ENCODE measurements around the gene TNS3.
"Not testable (repeated sequence)": the region's sequence is repeated elsewhere in the genome, so short reads cannot be mapped to it uniquely, and the experiment has no call there.

The TNS3 gene

DNA sequence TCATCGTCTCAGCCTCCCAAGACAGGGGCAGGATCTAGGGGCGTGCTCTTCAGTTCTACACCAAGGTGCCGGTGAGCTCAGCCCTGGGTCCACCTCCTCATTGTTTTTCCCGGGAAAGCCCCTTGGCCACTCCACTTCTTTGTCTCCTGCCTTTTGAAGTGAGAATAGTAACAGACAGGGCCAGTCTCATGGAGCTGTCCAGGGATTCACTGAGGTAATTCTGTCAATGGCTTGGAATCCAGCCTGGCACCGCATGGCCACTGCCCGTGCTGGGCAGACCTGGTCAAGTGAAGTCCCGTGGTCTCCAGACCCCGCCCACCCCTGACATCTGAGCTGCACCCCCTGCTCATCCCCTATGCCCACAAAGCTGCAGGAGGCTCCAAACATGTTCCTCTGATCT is 138.9 kb downstream of the TNS3 start:
- DNase-seq, result no peak

DNA sequence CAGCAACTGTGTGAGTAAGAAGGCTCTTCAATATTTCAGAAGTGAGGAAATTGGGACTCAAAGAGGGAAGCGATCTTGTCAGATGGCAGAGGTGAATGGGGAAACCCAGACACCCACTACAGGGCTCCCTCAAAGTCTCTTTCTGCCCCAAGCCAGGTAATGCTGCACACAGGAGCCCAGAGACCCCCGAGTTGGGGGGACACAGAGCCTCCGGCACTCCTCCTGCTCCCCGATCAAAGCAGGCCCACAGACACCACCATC is 139.4 kb downstream of the TNS3 start:
- DNase-seq, result no peak

DNA sequence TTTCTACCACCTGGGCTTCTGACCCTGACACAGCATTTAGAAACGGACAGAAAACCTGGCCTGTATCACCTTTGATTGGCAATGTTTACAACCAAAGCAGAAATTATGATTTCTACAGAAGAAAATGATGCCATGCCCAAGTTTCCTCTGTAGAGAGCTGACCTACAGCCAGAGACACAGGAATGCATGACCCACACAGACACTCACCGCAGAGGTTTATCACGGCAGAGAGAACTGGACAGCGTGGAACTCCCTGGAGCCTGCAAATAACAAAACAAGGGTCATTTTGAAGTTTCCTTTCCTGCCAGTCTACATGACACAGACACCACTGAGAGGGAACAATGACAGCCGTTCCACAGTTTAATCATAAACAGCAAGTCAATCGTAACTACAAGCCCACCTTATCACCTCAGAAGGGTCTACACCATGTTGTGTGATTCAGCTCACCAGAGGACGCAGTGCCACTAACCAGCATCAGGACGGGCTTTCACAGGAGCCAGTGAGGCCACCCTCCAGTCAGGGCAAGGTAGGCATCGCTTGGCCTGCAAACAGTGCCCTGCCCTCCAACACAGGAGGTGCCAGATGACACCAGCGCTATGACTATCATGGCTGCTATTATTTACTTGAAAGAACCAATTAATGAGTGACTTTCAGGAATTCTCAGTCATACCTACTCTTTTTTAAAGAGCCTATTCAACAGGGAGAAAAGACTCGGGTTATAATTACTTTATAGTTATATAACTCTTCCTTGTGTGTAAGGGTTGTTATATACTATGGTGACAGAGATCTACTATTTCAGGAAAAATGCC is 139.9 kb downstream of the TNS3 start:
- no peak for DNase-seq

DNA sequence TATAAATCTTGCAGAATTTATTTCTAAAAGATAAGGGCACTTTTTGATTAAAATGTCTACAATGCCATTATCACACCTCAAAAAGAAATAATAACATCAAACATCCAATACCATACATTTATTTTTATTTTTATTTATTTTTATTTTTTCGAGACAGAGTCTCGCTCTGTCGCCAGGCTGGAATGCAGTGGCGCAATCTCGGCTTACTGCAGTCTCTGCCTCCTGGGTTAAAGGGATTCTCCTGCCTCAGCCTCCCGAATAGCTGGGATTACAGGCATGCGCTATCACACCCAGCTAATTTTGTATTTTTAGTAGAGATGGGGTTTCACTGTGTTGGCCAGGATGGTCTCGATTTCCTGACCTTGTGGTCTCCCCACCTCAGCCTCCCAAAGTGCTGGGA is 140.9 kb downstream of the TNS3 start:
- not testable (repeated sequence) for DNase-seq

DNA sequence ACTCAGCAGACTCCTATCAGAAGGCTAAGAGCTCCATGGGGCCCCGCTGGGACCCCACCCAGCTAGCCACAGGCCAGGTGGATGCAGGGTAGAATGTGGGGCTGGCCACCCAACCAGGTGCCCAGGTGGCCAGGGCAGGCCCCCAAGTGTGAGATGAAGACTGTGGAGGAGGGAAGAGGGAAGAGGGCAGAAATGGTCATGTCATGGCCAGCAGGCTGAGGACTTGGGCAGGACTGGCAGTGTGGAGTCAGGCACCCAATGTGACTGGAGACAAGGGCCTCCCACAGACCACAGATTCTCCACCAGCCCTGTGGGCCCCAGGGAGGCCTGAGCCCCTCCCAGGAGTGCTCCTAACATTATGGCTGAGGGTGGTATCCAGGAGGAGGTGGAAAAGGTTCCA is 141.6 kb downstream of the TNS3 start:
- DNase-seq, result no peak

DNA sequence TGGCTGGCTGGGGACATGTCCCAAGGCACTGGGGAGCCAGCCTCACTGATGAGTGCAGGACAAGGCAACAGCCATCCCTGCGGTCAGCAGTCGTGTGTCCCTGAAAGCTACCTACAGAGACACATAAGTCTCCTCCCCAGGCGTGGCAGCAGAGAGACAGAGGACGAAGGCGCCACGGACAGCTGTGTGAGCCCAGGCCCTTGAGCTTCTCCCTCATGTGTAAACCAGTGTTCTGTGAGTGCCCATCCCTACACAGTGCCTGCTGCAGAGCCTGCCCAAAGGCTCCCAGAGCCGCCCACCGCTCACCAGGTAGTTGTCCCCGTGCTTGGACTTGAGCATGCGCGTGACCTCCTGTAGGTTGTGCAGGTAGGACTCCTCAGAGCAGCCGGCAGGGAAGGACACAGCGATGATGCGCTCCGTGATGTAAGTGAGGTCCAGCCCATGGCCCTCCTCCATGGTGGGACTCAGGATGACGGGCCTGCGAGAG is 142.7 kb downstream of the TNS3 start:
- DNase-seq, result no peak

DNA sequence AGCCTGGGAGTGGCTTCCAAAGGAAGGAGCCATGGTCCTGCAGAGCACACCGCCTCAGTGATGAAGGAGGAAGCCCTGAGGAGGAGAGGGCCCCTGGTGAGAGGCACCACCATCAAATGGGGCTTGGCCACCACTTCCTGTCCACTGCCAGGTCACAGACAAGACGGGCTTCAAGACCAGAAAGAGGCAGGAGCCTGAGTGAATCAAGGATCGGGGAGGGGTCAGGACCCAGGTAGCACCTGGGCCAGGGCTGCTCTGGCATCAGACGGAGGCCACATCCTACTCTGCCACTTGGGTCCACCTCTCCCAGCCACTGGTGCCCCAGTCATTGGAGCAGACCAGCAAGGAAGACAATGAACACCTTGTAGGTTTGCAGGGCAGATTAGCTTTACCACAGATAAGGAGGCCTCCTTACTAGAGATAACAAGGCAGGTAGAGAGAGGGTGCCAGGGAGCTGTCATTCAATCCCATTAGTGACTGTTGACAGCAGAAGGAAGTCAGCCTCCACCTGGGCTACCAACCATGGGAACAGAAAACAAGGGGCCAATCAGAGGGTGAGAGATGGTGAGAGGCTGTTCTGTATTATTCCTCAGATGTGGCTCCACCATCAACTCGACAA is 143.4 kb downstream of the TNS3 start:
- DNase-seq, result no peak

DNA sequence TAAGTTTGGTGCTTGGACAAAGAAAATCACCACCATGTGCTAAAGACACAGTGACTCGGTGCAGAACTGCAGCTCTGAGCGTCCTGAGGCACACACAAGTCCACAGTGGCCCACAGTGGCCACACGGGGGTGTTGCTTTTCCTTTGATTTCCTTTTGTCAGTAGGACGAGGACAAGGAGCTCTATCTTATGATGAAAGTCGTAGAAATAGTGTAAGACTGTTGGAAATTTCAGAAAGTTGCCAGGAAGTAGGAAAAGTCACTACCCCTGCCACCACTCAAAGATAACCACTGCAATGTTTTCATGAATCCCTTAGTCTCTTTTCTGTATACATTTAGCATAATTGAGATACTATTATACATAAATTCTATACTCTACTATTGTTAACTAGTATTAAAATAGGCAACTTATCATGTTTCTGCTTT is 146.0 kb downstream of the TNS3 start:
- DNase-seq, result no peak

DNA sequence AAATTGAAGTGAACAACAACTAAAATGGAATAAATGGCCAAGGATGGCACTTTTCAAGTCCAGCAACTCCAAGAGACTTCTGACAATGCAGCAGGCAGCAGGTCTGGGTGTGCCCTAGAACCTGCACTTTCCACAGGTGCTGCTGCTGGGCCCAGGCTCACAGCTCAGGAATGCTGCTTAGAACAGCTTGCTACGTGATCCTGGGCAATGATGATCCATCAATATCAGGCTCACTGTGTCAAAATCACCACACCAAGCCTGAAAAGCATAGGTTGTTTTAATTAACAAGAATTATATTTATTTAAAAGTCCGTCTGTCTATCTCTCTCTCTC is 148.4 kb downstream of the TNS3 start:
- no peak for DNase-seq

DNA sequence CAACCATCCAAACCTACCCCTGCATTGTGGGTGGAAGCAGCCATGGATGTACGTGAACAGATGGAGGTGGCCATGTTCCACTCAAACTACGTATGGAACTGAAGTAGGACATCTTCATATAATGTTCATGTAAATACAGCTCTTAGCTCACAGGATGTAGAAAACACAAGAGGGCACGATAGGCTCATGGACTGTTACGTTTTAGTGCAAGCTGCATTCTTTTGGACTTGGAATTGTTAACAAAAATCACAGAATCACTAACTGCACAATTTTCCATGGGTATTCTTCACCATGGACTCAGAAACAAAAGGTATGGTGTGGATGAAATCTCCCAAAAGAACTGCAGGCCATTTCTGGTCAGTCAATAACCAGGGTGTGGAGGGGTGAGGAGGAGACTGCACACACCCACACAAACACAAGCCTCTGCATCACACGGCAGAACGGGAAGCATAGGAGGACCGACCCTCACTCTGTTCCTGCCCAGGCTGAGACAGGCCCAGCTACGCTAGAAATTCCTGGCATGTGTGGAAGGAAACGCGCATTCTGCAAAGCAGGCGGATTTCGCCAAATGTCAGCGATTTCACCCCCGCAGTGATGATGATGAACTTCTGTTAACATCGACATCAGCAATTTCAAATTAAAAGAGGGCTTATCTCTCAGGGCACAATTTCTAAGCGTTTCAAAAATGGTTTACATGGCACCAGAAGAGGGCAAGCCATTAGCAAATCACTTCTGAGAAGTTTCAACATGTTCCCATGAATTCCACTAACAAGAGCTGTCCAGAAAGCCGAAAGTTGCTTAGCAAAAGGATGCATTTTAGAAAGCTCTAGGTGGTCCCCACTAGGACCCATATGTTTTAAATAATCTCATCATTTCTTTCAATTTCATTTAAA is 149.0 kb downstream of the TNS3 start:
- DNase-seq, result no peak

DNA sequence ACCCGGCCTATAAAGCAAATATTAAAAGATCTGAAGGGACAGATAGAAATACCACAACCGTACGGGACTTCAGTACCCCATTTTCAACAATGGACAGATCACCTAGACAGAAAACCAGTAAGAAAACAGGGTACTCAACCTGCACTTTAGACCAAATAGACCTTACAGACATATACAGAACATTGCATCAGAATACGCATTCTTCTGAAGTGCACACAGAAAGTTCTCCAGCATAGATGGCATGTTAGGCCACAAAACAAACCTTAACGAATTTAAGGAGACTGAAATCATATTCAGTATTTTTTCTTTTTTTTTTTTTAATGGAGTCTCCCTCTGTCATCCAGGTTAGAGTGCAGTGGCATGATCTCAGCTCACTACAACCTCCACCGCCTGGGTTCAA is 151.5 kb downstream of the TNS3 start:
- no peak for DNase-seq

DNA sequence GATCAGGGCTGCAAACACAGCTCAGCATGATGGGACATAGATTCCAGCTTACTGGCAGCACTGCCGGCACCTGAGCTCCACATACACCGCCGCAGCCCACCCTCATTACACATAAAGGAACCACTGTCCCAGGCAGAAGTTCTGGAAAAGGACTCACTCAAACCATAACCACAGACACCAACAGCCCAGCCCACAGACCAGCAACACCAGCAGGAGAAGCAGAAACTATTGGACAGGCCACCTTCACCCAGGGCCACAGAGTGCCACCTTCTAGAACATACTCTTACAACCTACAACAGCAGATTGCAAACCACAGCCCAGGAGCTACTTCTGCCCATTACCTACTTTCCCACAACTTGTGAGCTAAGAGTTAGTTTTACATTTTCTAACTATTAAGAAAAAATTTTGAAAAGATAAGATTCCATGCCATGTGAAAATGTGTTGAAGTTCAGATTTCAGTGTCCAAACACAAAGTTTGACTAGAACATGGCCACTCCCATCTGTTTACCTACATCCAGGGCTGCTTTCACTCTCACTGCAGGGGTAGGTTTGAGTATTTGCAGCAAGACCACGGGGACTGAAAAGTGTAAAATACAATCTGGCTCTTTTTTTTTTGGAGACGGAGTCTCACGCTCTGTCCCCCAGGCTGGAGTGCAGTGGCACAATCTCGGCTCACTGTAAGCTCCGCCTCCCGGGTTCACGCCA is 153.0 kb downstream of the TNS3 start:
- no peak for DNase-seq

DNA sequence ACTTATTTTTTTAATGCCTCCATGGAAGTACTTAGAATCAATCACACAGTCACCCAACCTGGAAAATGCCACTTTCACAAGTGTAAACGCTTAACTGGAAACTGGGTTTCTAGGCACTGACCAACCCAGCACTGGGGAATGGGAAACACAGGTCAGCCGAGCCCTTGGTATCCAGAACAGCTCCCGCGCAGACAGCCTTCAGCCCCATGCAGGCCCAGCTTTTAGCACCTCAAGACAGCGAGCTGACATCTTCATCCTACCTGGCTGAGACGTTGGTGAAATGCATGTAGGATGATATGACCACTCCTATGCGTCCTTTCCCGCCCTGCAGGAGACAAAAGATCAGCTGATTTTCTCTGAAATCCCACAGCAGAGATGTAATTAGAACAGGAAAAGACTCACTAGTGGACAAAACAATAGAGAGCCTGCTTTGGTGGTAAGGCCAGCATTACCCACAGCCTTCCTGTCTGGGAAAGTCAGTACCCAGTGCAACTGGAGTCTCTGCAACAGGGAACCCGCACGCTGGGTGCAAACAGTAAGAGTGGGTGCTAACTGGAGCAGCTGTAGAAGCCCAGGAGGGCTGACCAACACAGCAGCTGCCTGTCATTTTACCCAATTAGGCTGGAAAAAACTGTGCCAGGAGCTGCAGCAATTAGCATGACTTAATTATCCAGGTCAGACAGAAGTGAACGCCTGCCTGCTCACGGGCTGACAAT is 153.7 kb downstream of the TNS3 start:
- no peak for DNase-seq

DNA sequence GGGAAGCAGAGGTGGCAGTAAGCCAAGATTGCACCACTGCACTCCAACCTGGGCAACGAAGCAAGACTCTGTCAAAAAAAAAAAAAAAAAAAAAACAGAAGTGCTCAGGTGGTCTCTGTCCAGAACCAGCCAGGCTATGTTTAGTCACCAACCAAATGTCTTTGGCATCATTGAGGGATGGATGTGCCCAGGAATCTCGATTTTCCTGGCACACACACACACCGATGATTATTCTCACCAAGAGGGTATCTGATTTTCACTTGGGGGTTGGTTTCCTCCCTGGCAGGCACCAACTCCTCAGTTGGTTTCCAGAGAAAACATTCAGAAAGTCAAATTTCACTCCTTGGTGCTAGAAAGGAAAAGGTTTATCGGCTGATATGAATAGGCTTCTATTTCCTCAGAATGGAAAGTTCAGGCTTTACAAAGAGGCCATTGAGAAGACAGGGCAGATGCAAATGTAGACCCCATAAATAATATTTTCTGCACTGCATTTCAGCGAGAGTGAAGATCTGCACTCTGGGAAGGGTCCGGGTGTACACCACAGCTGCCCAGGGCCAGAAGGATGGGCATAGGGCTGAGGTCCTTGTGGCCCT is 154.8 kb downstream of the TNS3 start:
- DNase-seq, result no peak

DNA sequence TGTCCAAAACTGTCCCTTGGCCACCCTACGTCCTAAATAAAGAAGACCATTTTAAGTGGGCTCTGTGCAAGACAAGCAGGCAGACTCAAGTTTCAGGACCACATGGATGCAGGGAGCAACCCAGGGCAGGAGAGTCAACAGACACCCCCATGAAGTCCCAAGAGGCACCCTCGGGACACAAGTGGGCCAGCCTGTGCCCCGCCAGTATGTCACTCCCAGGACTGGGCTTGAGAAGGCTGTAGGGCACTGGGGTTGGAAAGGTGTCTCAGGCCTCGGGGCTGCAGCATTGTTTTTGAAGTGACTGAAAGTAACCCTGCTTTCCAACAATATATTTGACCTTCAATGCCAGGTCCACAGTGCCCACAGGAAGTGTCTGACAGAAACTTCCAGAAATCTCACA is 157.4 kb downstream of the TNS3 start:
- DNase-seq, result no peak

DNA sequence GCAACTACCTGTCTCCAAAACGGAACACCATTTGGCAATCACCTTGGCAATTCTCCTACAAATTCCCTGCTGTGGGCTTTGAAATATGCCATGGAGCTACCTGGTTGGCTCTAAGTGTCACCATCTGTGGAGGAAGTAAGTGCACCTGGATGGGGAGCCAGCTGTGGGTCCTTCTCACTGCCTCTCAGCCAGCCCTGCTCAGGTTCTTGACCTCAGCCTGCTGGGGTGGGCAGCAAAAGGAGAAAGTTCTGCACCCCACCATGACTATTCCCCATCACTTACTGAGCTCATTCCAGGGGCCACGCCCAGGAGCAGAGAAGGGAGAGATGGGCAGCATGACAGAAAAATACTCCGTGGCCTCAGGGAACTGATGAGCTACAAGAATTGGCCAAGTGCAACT is 158.7 kb downstream of the TNS3 start:
- DNase-seq, result no peak

DNA sequence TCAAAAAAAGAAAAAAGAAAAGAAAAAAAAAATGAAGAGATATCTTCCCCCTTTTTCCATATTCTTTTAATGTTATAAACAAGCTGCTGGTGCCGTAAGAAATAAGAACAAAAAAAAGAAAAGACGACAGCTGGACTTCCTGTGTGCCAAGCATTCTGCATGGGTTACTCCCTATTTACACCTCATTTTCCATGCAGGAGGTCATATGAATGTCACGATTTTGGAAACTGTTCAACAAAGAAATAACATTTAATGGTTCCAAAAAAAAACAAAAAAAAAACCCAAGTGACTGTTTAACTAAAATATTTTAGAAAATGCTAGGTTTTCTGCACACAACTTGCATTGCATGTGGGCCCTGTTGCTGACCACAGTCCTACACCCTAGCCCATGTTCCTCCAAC is 159.3 kb downstream of the TNS3 start:
- no peak for DNase-seq

DNA sequence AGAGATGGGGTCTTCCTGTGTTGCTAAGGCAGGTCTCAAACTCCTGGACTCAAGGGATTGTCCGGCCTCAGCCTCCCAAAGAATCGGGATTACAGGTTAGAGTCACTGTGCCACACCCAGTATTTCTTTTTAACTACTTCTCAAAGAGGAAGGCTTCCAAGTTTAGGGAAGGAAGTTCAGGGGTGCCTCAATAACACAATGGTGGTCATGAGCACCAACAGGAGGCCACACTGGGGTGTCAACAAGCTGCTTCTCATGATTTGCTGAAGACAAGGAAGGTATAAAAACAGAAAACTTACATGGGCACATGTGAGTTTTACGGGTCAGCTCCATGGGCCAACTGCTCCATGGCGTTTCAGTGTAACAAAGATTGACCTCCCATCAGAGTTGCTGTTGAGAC is 160.5 kb downstream of the TNS3 start:
- DNase-seq, result no peak

DNA sequence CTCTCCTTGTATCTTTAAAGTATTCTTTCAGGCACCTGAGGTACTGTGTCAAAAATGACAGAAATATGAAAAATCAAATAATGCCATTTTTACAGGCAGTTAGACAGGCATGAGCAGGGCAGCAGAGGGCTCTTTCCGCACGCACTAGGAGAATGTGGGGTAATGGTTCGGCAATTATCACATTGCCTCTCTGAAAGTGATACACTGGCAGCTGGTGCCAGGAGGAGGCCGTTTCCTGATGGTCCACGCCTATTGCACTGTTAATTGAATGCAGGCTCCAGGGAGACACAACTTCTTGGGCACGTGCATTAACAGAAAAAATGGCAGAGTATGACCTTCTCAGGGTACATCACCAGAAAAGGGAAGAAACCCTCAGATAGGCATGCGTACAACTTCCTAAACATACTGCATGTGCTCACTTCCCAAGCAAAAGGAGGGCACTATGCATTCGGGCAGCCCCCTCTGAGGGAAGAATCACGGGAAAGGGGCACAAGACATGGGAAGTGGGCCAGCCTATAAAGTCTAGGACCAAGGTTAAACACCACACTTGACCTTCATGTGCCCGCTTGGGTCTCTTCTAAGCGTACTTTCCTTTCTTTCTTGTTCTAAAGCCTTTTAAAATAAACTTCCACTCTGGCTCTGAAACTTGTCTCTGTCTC is 161.7 kb downstream of the TNS3 start:
- no peak for DNase-seq

DNA sequence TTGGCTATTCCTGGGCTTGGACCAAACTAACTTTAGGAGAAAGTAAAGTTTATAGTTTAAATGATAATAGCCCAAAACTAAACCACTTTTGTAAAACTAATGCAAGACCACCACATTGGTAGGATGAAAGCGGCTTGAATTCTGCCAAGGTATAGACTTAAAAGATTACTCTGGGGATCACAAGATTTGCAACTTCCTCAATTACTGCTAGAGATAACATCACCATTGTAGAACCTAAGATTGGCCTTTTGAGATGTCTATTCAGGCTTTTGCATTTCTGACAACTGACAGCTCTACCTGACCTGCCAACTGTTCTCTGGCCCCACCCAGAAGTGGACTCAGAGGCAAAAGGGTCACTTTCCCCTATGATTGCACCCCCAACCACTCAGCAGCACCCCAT is 162.4 kb downstream of the TNS3 start:
- DNase-seq, result no peak

DNA sequence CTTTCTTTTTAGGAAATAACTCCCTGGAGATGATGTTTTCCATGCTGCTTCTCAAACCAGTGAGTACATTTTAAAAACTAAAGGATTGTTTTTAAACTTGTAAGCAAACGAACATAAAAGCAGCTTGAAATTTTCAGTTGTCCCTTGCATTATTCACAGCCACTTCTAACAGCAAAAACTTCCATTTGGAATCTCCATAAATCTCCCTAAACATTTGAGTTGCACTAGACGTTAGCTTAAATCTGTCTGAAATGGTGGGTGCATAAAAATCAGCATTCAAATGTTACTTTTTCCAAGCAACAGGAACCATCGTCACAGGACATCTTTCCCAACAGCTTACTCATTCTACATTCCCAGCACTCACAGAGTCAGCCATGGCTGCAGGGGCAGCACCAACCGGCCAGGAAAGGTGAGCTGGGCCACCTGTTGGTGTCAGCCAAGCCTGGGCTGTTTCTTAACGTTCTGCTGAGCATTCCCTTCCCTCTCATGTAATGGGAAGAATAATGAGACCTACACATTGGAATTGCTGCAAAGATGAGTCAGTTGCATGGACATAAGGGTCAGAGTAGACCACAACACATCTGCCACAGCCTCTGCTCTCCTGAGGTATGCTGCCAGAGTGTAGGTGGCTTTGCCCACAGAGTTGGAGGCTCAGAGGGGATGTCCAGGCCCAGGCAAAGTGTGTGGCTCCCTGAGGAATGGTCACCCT is 163.2 kb downstream of the TNS3 start:
- DNase-seq, result no peak

Data from stimulated activated CD4-positive, alpha-beta T cell treated with anti-CD3 and anti-CD28 coated beads, Interleukin-4, amount 100 ng/mL, for 24 hours (primary cell).